Adrenal gland (tissue), 5 donors: ENCODE data around the gene CILP.

ENCODE experiments used
- POLR2A ChIP-seq, 2 donors: fragments of 450-650 bp; IDR thresholded peaks; one replicate each; pipeline ENCODE4 v1.6.1; 2017; ENCODE audit warnings: antibody characterized with exemption in 2 of 2, mild to moderate bottlenecking in 2 of 2, moderate library complexity in 1 of 2
- TF ChIP-seq, protein P1 (sequence below), 6 experiments: fragments of 450-650 bp in 4 of 6; fragments of 200-600 bp in 2 of 6; sonication (generic) in 1 of 6; IDR thresholded peaks; 1 replicate in 5 of 6; 2 replicates in 1 of 6; pipeline versions ENCODE4 v1.5.1 to v1.8.0; 2016 to 2021; ENCODE audit warnings: antibody characterized with exemption in 6 of 6, mild to moderate bottlenecking in 2 of 6, moderate library complexity in 1 of 6
- donor health status: DM: no; HTN: no; CAD: no.

GRCh38 chr15:65244638-65245037, 33.4 kb upstream of the CILP start:
- TF ChIP-seq, protein P1, sequence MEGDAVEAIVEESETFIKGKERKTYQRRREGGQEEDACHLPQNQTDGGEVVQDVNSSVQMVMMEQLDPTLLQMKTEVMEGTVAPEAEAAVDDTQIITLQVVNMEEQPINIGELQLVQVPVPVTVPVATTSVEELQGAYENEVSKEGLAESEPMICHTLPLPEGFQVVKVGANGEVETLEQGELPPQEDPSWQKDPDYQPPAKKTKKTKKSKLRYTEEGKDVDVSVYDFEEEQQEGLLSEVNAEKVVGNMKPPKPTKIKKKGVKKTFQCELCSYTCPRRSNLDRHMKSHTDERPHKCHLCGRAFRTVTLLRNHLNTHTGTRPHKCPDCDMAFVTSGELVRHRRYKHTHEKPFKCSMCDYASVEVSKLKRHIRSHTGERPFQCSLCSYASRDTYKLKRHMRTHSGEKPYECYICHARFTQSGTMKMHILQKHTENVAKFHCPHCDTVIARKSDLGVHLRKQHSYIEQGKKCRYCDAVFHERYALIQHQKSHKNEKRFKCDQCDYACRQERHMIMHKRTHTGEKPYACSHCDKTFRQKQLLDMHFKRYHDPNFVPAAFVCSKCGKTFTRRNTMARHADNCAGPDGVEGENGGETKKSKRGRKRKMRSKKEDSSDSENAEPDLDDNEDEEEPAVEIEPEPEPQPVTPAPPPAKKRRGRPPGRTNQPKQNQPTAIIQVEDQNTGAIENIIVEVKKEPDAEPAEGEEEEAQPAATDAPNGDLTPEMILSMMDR (IDR thresholded peaks at IDR 0.05), result no peak
- no peak for TF ChIP-seq POLR2A (IDR thresholded peaks at IDR 0.05)
